ENCODE results near the gene KCNB1.

DNA sequence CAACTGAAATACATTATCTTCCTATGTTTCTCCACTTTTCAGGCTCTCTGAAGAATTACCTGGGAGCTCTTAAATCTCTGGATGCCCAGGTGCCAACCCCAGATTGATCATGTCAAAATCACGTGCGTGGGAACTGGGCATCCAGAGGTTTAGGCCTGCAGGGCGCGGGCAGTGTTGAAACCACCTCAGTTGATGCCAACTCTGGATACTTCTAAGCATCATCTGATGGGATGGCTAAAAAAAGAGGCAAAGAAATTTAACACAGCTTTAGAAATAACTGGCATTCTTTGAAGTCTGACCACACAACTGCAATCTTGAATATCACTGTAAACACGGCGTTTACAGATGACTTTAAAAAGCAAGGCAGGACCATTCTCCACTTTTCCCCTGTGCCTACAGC lies 43.6 kb upstream of the KCNB1 start:
- no peak for TF ChIP-seq POLR2A (IDR thresholded peaks at IDR 0.05; ENCODE audit: low read depth, low read length)
- TF ChIP-seq POLR2AphosphoS5 (IDR thresholded peaks at IDR 0.05; ENCODE audit: low read depth, low read length), result no peak
- no peak for TF ChIP-seq TAF1 (IDR thresholded peaks at IDR 0.05; ENCODE audit: low read depth, low read length)
- TF ChIP-seq SPI1 (IDR thresholded peaks at IDR 0.05; ENCODE audit: low read depth, low read length), result no peak
